HepG2 (cell line): ENCODE data around the gene TM4SF1. TPM values are rescaled to one million over a fixed set of nuclear protein-coding genes. Genes with fewer than 3 reads are reported as not detected.

Experiments
- ATF1 ChIP-seq: IDR thresholded peaks from 2 replicates; pipeline ENCODE4 v1.6.1; 2016; ENCODE audit warnings: mild to moderate bottlenecking, control low read depth
- KLF6 ChIP-seq: IDR thresholded peaks from 2 replicates; pipeline ENCODE4 v1.8.0; 2016; ENCODE audit warnings: missing biosample characterization, missing genetic modification reagents
- MAZ ChIP-seq, 2 experiments: sonication (generic) in 1 of 2; formaldehyde crosslinking in 1 of 2; IDR thresholded peaks; 2 replicates each; pipeline versions ENCODE4 v1.5.0 to v1.6.1; 2012 to 2020; ENCODE audit warnings: low read depth in 2 of 2, mild to moderate bottlenecking in 2 of 2, borderline replicate concordance in 1 of 2, improper control_type of control experiment in 1 of 2, low read length in 1 of 2, missing genetic modification reagents in 1 of 2, moderate library complexity in 1 of 2
- SOX6 ChIP-seq, 2 experiments: fragments of 450-650 bp in 1 of 2; sonication (generic) in 1 of 2; formaldehyde crosslinking in 1 of 2; IDR thresholded peaks; 2 replicates each; pipeline versions ENCODE4 v1.4.0 to v1.6.1; 2017 to 2020; ENCODE audit warnings: antibody characterized with exemption in 1 of 2, mild to moderate bottlenecking in 1 of 2, missing genetic modification reagents in 1 of 2
- TGIF2 ChIP-seq: IDR thresholded peaks from 2 replicates; pipeline ENCODE4 v1.6.1; 2016; ENCODE audit warnings: control low read depth, missing compliant biosample characterization
- THAP11 ChIP-seq: IDR thresholded peaks from 2 replicates; pipeline ENCODE4 v1.6.1; 2016; ENCODE audit warnings: missing biosample characterization, missing genetic modification reagents
- ZFP1 ChIP-seq: IDR thresholded peaks from 2 replicates; pipeline ENCODE4 v1.6.1; 2016
- ZNF3 ChIP-seq: IDR thresholded peaks from 2 replicates; pipeline ENCODE4 v1.7.0; 2017; ENCODE audit warnings: inconsistent platforms
- ZNF343 ChIP-seq: sonication (generic); formaldehyde crosslinking; IDR thresholded peaks from 2 replicates; pipeline ENCODE4 v1.4.0; 2020; ENCODE audit warnings: mild to moderate bottlenecking, missing genetic modification reagents
- ZNF543 ChIP-seq: sonication (generic); formaldehyde crosslinking; IDR thresholded peaks from 2 replicates; pipeline ENCODE4 v1.4.0; 2020; ENCODE audit warnings: mild to moderate bottlenecking, missing genetic modification reagents
- polyA plus RNA-seq, 8 experiments: library from polyadenylated mRNA; depleted of rRNA in 3 of 8; stranded (reverse) in 7 of 8; unstranded in 1 of 8; fragments of >200 nt; fragmentation: Illumina TruSeq in 4 of 8; extraction: Trizol in 4 of 8; gene quantifications; 2 replicates each; pipeline versions ENCODE4 v1.2.1 to v1.2.3, GENCODE V29; 2011 to 2016; ENCODE audit warnings: low read depth in 4 of 8, missing spikeins in 1 of 8, mixed read lengths in 1 of 8; ENCODE audit not compliant: insufficient read depth in 1 of 8
- total RNA-seq, 5 experiments: library from RNA; depleted of rRNA; stranded (reverse); fragments of >200 nt; fragmentation: Illumina TruSeq; extraction: Trizol; gene quantifications; 2 replicates each; pipeline ENCODE4 v1.2.3, GENCODE V29; 2016; ENCODE audit warnings: low read depth in 1 of 5
- TF ChIP-seq, protein P1 (sequence below): sonication (generic); formaldehyde crosslinking; IDR thresholded peaks from 2 replicates; pipeline ENCODE4 v1.4.0; 2020; ENCODE audit warnings: missing genetic modification reagents
- TF ChIP-seq, protein P2 (sequence below): sonication (generic); formaldehyde crosslinking; IDR thresholded peaks from 2 replicates; pipeline ENCODE4 v1.5.0; 2020; ENCODE audit warnings: mild to moderate bottlenecking, missing genetic modification reagents
- TF ChIP-seq, protein P3 (sequence below): sonication (generic); formaldehyde crosslinking; conservative IDR thresholded peaks from 2 replicates; pipeline ENCODE4 v1.8.0; 2022; ENCODE audit warnings: low read depth, missing genetic modification reagents
- TF ChIP-seq, protein P4 (sequence below): sonication (generic); formaldehyde crosslinking; IDR thresholded peaks from 2 replicates; pipeline ENCODE4 v1.5.0; 2020; ENCODE audit warnings: missing genetic modification reagents
- TF ChIP-seq, protein P5 (sequence below): sonication (generic); formaldehyde crosslinking; IDR thresholded peaks from 2 replicates; pipeline ENCODE4 v1.4.0; 2020; ENCODE audit warnings: missing genetic modification reagents

Gene TM4SF1
- total and polyA plus RNA-seq, 2 of the 13 experiments (the other 11 are each of a cell fraction or from before 2014, with no cell fraction given): 431 to 1,359 TPM

DNA sequence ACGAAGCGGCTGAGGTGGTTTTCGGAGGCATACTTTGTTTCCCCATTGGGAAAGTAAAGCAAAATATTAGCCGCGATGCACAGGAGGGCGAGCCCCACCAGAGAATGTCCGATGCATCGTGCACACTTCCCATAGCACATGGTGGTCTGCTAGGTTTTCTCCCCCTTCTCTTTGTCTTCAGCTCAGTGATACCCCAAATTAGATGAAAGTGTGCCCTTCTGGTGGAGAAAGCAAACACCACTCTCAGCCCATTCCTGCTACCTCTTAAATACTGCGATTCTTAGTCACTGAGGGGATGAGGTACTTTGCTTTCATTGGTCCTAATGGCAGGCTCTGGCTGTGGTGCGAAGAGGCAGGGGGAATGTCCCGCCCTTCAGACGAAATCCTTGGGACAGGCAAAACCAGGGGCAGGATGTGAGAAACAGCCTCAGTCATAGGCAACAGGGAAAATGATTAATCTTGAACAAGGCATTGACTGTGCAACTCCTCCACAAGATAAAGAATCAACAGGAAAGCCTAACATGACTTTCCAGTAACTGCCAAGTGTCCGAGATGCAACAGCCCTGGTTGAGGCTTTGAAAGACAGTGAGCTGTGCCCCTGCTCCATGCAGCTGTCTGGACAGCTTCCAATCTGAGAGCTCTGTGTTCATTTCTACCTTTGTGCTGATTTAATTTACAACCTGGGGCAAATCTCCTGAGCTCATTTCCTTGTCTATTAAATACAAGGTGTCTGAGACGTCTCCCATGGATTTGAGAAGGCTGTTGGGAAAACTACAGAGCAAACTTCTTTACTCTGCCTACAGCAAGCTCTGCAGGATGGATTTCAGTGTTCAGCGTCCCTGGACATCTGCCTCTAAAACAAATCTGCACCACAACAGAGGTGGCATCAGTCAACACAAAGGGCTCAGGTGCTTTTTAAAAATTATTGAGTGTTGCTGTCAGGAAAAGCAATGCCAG lies at the start of gene TM4SF1 (continued):
- TF ChIP-seq, protein P1, sequence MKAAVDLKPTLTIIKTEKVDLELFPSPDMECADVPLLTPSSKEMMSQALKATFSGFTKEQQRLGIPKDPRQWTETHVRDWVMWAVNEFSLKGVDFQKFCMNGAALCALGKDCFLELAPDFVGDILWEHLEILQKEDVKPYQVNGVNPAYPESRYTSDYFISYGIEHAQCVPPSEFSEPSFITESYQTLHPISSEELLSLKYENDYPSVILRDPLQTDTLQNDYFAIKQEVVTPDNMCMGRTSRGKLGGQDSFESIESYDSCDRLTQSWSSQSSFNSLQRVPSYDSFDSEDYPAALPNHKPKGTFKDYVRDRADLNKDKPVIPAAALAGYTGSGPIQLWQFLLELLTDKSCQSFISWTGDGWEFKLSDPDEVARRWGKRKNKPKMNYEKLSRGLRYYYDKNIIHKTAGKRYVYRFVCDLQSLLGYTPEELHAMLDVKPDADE (CRISPR knock-in tag): 0 out of 2 replicates have a peak, but pooled peaks have one; percentile 57
- TF ChIP-seq THAP11 (CRISPR knock-in tag): peak; percentile 43; the same call in 1 of the 2 replicates
- TF ChIP-seq ZNF3 (CRISPR knock-in tag): no peak
- 0 out of 2 replicates have a peak, but pooled peaks have one; percentile 13 for TF ChIP-seq KLF6 (CRISPR knock-in tag)
- TF ChIP-seq SOX6 (IDR thresholded peaks at IDR 0.05): no peak
- TF ChIP-seq SOX6 (CRISPR knock-in tag; IDR thresholded peaks at IDR 0.05): peak; percentile 87
- TF ChIP-seq, protein P2, sequence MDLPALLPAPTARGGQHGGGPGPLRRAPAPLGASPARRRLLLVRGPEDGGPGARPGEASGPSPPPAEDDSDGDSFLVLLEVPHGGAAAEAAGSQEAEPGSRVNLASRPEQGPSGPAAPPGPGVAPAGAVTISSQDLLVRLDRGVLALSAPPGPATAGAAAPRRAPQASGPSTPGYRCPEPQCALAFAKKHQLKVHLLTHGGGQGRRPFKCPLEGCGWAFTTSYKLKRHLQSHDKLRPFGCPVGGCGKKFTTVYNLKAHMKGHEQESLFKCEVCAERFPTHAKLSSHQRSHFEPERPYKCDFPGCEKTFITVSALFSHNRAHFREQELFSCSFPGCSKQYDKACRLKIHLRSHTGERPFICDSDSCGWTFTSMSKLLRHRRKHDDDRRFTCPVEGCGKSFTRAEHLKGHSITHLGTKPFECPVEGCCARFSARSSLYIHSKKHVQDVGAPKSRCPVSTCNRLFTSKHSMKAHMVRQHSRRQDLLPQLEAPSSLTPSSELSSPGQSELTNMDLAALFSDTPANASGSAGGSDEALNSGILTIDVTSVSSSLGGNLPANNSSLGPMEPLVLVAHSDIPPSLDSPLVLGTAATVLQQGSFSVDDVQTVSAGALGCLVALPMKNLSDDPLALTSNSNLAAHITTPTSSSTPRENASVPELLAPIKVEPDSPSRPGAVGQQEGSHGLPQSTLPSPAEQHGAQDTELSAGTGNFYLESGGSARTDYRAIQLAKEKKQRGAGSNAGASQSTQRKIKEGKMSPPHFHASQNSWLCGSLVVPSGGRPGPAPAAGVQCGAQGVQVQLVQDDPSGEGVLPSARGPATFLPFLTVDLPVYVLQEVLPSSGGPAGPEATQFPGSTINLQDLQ (CRISPR knock-in tag): 0 out of 2 replicates have a peak, but pooled peaks have one; percentile 57
- no peak for TF ChIP-seq ZFP1 (CRISPR knock-in tag)
- peak; percentile 78 for TF ChIP-seq ZNF543 (CRISPR knock-in tag)
- peak; percentile 86 for TF ChIP-seq TGIF2 (CRISPR knock-in tag)
- TF ChIP-seq, protein P3, sequence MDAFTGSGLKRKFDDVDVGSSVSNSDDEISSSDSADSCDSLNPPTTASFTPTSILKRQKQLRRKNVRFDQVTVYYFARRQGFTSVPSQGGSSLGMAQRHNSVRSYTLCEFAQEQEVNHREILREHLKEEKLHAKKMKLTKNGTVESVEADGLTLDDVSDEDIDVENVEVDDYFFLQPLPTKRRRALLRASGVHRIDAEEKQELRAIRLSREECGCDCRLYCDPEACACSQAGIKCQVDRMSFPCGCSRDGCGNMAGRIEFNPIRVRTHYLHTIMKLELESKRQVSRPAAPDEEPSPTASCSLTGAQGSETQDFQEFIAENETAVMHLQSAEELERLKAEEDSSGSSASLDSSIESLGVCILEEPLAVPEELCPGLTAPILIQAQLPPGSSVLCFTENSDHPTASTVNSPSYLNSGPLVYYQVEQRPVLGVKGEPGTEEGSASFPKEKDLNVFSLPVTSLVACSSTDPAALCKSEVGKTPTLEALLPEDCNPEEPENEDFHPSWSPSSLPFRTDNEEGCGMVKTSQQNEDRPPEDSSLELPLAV (CRISPR knock-in tag): no peak
- peak; percentile 48; the same call in 1 of the 2 replicates for TF ChIP-seq ATF1 (CRISPR knock-in tag)
- TF ChIP-seq MAZ (IDR thresholded peaks at IDR 0.05; ENCODE audit: borderline replicate concordance, low read depth, low read length): no peak
- no peak for TF ChIP-seq MAZ (CRISPR knock-in tag; IDR thresholded peaks at IDR 0.05; ENCODE audit: low read depth)
- TF ChIP-seq, protein P4, sequence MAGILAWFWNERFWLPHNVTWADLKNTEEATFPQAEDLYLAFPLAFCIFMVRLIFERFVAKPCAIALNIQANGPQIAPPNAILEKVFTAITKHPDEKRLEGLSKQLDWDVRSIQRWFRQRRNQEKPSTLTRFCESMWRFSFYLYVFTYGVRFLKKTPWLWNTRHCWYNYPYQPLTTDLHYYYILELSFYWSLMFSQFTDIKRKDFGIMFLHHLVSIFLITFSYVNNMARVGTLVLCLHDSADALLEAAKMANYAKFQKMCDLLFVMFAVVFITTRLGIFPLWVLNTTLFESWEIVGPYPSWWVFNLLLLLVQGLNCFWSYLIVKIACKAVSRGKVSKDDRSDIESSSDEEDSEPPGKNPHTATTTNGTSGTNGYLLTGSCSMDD (CRISPR knock-in tag): no peak
- peak; percentile 85; the same call in 1 of the 2 replicates for TF ChIP-seq ZNF343
- TF ChIP-seq, protein P5, sequence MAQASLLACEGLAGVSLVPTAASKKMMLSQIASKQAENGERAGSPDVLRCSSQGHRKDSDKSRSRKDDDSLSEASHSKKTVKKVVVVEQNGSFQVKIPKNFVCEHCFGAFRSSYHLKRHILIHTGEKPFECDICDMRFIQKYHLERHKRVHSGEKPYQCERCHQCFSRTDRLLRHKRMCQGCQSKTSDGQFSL (CRISPR knock-in tag): peak; percentile 32; the same call in 1 of the 2 replicates
